GM21528 (cell line): Measurements from ENCODE around the gene COL7A1.

Experiments used
- ATAC-seq: cut with Tn5 transposase; IDR thresholded peaks from one replicate; pipeline ENCODE4 v1.9.1; 2021; ENCODE audit warnings: mild to moderate bottlenecking, moderate library complexity; ENCODE audit not compliant: unreplicated experiment, low FRiP score

Gene COL7A1

GRCh38 chr3:48619541-48620524, 24.7 kb upstream of the COL7A1 start:
- no peak for ATAC-seq

GRCh38 chr3:48617559-48617958, 22.4 kb upstream of the COL7A1 start:
- ATAC-seq, result no peak

GRCh38 chr3:48614044-48614443, 18.9 kb upstream of the COL7A1 start:
- ATAC-seq, result no peak

GRCh38 chr3:48612309-48612708, 17.2 kb upstream of the COL7A1 start:
- ATAC-seq, result no peak

- peak; percentile 95 for ATAC-seq
These were observed 14.2 kb upstream of the COL7A1 start, which contains the start of gene UQCRC1 for GRCh38 chr3:48609088-48610005. UQCRC1 (minus strand) TSS chr3:48609646; CDS start chr3:48609620, 26 bp downstream.

- no peak for ATAC-seq
These were observed 12.4 kb upstream of the COL7A1 start for GRCh38 chr3:48607519-48607918.

GRCh38 chr3:48601622-48601994, 6.5 kb upstream of the COL7A1 start:
- ATAC-seq, result no peak

- no peak for ATAC-seq
These were observed 5.8 kb upstream of the COL7A1 start for GRCh38 chr3:48600711-48601621.

GRCh38 chr3:48599509-48600285, 4.6 kb upstream of the COL7A1 start:
- ATAC-seq, result no peak

GRCh38 chr3:48599077-48599501, 4.0 kb upstream of the COL7A1 start:
- no peak for ATAC-seq

- no peak for ATAC-seq
These were observed 3.4 kb upstream of the COL7A1 start for GRCh38 chr3:48598323-48599076.

GRCh38 chr3:48597408-48597800, 2.3 kb upstream of the COL7A1 start:
- no peak for ATAC-seq

- no peak for ATAC-seq
These were observed 1.7 kb upstream of the COL7A1 start for GRCh38 chr3:48596676-48597407.

GRCh38 chr3:48596157-48596556, 1.0 kb upstream of the COL7A1 start:
- no peak for ATAC-seq

GRCh38 chr3:48595526-48596121, 495 bp upstream of the COL7A1 start:
- ATAC-seq, result no peak

- ATAC-seq, result no peak
These were observed 596 bp downstream of the COL7A1 start for GRCh38 chr3:48594417-48595049.

- no peak for ATAC-seq
These were observed 1.8 kb downstream of the COL7A1 start for GRCh38 chr3:48593337-48593736.
